Fibroblast of the conjunctiva (primary cell): ENCODE measurements around the gene OGFOD3.
"Not testable (repeated sequence)": the region's sequence is repeated elsewhere in the genome, so short reads cannot be mapped to it uniquely, and the experiment has no call there.

Experiments used
- DNase-seq: peaks from one replicate; pipeline ENCODE4 v3.0.0-alpha.2; 2010; ENCODE audit warnings: low read depth

The OGFOD3 gene

DNA sequence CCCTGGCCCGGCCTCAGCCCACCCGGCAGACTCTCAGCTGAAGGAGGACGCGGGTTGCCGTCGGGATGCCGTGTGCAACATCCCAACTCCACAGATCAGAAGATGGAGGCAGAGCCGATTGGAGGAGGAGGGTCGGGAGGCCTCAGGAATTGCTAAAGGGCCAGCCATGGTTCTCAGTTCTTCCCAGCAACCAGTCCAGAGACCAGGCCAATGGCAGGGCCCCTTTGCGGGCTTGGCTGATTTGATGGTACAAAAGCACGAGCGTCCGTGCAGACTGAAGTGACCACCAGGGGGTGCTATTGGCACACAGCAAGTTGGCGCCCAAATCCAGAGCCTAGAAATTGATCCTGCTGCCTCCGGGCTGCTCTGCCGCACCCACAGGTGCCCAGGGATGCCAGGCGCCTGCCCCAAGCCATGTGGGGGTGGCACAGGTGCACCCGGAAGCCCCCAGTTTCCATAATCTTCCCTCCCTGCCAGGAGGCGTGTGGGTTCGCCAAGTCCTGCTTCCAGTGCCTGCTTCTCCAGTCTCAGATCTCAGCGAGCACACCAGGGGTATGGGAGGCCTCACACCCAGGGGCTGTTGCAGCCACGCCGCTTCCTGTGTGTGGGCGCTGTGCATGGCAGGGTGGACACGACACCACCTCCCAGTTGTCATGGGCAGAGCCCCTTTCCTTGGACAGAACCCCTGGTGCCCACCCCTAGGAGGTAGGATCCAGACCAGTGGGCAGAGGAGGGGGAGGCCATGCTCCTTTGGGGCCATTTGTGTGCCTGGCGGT lies 66.5 kb downstream of the OGFOD3 start:
- DNase-seq, result peak; percentile 77

DNA sequence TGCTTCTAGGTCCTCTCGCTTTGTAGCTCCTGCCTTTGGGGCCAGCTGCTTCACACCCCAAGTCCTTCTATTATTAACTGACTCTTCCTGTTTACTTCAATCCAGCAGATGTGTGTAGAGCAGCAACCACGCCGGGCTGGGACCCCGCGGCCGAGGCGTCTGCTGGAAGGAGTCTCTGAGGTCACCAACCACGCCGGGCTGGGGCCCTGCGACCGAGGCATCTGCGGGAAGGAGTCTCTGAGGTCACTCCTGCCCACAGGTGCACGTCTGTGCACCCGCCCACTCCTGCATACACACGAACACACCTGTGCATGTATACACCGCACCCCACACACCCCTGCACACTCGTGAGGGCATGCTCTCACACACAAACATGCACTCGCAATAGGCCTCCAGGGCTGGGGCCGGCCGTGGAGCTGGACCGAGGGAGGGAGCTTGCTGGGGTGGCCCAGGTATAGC lies 67.1 kb downstream of the OGFOD3 start:
- no peak for DNase-seq

DNA sequence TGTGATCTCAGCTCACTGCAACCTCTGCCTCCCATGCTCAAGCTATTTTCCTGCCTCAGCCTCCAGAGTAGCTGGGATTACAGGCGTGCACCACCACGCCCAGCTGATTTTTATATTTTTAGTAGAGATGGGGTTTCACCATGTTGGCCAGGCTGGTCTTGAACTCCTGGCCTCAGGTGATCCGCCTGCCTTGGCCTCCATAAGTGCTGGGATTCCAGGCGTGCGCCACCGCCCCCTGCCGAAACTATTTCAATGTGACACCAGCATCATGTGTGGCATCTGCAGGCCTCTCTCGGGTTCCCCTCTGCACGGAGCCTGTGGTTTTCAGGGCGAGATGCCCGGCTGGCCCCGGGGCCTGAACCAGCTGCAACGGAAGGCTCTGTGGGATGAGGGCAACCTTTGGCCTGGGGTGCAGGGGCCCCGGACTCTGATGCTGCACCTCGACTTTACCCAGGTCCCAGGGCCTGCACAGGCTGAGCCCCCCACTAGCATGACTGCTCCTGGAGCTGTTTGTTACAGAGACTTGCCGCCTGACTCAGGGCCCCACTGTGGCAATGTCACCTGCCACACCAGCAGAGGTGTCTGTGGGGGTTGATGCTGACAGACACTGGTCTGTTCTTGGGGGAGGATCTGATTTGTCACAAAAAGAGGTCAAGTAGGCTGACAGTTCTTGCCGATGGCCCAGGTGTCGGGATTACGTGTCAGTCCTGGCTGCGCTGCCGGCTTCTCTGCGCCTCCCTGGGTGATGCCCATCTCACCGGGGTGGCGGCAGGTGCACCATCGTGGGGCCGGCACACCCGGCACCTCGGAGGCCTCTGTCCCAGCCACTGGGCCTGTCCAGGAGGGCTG lies 68.0 kb downstream of the OGFOD3 start:
- no peak for DNase-seq

DNA sequence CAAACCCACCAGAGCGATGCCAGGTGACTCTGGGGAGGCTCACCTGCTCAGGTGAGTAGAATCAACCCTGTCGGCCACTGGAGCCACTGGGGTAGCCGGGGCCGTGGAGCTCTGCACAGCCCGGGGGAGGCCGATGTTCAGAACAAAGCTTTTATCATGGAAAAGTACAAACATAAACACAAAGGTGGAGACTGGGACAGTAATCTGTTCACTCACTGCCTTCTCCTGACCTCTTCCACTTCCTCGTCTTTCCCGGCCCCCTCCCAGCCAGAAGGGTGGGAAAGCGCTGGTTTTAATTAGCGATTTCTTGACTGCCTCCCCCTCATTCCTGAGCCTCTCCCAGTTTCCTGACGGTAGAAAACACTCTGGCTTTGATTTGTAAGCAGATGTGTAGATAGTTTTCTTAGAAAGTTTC lies 69.1 kb downstream of the OGFOD3 start:
- peak; percentile 37 for DNase-seq

DNA sequence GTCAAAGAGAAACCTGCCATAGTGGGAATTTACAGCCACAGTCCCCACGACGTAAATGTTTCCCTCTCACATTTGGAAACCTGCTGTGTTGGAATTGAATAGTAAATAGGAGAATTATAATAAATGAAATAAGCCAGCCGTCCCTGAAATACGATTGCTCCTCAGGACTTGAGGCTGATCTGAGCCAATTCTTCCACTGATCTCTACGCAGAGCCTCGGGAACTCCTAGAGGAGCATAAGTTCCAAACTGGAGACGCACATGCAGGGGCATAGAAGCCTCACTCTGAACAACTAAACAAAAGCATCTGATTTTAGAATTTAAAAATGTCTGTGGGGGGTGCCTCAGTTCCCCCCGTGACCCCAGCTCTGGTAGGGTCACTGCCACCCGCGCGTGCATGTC lies 69.5 kb downstream of the OGFOD3 start:
- no peak for DNase-seq

DNA sequence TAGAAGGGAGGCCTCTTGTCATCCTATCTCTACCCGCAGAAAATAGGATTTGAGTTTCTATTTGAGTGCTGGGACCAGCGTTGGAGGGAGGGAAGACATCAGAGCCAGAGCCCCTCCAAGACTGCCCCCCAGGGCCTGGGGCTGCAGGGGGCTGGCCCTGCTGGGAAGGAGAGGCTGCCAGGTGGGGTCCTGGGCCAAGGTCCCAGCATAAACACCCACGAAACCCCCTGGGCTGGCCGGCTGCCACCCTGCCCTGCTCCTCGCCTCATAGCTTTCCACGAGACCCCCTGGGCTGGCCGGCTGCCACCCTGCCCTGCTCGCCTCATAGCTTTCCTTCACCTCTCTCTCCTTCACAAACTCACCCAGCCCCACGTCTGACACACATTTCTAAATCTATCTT lies 70.0 kb downstream of the OGFOD3 start:
- DNase-seq, result no peak

DNA sequence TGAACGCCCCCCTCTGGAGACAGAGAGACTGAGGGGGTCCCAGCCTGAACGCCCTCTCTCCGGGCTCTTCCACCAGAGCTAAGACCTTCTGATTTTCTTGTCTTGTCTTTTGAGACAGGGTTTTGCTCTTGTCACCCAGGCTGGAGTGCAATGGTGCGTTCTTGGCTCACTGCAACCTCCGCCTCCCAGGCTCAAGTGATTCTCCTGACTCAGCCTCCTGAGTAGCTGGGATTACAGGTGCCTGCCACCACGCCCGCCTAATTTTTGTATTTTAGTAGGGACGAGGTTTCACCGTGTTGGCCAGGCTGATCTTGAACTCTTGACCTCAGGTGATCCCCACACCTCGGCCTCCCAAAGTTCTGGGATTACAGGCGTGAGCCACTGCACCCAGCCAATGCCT lies 70.4 kb downstream of the OGFOD3 start:
- not testable (repeated sequence) for DNase-seq

DNA sequence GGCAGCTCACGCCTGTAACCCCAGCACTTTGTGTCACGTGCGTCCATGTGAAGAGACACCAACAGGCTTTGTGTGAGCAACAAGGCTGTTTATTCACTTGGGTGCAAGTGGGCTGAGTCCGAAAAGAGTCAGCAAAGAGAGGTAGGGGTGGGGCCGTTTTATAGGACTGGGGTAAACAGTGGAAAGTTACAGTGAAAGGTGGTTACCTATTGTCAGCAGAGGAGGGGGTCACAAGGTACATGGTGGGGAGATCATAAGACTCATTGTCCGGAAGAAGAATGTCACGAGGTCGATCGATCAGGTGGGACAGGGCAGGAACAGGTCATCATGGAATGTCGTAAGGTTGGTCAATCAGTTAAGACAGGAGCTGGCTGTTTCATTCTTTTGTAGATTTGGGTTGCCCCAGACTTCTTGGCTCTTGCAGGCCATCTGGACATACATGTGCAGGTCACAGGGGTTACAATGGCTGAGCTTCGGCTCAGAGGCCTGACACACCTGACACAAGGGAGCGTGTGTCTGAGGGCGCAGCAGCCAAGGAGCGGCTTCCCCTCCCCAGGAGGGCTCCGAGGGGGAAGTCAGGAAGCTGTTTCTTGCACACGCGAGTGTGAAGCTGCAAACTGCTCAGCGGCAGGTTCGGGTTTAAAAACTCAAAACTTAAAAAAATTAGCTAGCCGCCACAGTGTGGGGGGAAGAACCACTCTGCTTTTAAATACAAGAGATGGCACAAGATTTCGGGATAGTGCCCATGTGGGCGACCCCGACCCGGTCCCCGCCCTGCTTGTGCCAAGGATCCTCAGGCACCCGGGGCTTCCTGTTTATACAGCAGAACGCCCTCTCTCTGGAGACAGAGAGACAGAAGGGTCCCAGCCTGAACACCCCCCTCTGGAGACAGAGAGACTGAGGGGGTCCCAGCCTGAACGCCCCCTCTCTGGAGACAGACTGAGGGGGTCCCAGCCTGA lies 71.8 kb downstream of the OGFOD3 start:
- DNase-seq, result no peak

DNA sequence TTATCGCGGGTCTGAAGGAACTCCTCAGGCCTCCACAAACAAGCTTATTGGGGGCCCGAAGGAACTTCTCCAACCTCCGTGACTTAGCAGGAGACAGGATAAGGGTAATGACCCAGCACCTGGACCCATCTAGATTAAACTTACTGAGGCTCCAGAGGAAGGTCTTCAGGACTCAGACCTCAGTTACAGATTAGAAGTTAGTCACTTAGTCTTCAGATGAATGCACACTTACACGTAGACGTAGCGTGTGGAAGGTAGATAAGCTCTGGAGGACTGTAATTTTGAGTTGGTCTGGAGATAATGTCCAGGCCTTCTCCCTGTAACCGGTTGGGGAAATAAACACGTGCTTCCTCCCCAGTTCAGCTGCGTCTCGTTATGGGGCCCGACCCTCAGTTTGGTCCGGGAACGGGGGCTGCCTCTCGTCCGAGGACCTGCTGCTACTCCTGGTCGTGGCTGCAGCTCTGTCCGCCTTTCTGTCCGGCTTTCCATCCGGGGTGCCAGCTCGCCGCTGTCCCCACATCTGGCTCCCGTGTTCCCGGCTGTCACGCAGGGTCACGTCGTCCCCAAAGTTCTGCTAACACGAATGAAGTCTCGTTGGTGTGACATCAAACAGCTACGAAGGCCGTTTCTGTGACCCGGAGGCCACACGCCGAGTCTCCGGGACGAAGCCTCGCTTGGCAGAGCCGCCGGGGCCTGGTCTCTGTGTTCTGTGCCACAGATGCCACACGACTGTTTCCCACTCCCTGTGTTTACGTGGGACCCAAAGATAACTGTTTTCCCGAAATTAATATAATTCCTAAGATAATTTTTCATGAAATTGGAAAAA lies 73.0 kb downstream of the OGFOD3 start:
- no peak for DNase-seq

DNA sequence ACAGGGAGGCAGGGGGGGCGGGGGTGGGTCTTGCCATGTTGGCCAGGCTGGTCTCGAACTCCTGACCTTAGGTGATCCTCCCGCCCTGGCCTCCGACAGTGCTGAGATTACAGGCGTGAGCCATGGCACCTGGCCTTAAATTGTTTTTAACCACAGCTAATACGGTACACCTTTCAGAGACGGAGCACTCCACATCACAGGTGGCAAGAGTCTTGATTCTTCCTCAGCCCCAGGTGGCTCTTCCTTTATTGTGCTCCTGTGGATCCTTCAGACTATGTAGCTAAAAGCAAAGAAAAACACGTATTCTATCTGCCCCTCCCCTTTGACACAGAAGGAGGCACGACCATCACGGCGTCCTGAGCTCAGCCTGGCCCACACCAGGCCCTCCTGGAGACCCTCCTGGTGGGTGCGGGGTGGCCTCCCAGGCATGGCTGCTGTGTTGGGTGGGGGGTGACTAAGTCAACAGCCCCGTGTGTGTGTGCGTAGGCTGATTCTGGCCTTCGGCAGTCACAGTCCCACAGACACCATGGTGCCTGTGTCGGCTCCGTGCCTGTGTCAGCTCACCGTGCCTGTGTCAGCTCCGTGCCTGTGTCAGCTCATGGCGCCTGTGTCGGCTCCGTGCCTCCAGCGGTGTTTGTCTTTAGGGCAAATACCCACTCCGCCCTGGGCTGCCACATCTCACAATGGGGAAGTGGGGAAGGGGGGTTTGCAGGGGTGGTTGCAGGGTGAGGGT lies 74.0 kb downstream of the OGFOD3 start:
- DNase-seq, result no peak

DNA sequence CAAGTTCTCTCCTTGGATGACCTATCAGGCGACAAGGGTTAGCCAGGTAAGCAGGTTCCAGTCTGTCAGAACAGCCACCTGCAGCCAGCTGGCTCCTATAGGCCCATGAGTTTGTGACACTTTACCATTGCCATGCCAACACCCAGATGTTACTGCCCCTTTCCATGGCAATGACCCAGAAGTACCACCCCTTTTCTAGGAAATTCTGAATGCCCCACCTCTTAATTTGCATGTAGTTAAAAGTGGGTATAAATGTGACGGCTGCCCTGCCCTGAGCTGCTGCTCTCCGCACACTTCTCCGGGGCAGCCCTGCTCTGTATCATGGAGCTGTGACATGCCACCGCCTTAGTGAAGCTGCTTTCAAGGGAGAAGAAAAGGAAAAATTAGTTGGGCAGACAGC lies 74.8 kb downstream of the OGFOD3 start:
- DNase-seq, result no peak

DNA sequence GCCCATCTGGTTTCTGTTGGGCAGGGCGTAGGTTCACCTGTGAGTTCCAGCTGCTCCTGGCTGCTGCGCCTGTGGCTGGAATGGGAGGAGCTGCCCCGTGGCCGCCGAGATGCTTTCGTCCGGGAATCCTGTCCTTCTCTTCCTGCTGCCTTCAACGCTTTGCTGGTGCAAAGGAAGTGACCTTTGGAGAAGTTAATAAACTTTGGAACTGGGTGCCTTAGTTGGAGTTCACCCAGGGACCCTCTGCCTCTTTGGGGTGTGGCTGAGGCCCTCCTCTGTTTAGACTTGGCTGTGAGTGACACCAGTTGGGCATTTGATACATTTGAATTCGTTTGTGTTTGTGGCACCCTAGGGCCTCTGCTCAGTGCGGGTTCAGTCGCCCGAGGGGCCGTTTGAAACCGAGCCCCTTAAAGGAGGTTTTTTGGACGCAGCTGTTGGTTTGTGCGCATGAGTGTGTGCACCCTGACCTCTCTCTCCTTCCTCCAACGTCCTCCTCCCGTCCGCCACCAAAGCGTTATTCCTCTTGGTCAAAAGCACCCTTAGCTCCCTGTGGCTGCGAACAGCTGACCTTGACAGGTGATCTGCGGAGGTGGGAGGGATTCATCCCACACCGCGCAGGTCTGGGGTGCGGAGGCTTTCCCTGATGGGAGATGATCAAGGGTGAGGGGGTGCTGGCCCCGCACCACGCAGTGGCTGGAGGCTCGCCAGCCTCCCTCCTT lies 75.9 kb downstream of the OGFOD3 start:
- no peak for DNase-seq

DNA sequence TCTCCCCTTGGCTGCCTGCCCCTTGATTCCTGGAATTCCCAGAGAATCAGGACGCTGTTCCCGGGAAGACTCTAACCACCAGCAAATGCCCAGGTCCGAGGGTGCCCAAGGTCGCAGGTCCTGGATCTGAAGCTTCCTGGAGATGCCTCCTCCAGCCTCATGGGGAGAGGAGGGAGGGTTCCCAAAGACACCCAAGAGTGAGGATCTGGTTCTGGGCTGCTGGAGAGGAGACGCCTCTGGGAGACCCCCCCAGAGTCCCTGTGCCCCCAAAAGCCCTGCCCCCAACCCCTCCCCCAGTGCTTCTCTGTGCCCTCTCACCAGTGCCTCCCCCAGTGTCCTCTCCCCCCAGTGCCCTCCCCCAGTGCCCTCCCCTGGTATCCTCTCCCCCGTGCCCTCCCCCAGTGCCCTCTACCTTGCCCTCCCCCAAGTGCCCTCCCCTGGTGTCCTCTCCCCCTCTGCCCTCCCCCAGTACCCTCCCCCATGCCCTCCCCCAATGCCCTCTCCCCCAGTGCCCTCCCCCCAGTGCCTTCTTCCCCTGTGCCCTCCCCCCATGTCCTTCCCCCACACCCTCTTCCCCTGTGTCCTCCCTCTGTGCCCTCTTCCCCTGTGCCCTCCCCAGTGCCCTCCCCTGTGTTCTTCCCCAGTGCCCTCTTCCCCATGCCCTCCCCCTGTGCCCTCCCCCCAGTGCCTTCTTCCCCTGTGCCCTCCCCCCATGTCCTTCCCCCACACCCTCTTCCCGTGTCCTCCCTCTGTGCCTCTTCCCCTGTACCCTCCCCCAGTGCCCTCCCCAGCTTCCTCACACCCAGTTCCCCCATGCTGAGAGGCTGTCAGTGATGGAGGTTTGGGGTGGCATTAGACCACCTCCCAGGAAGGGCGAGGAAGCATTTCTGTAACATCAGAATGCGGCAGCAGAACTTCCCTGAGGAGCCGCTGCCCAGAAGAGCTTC lies 78.5 kb downstream of the OGFOD3 start:
- DNase-seq, result no peak
